PC-9 (cell line): ENCODE data around the gene CARS2. TPM values are rescaled to one million over a fixed set of nuclear protein-coding genes. Genes with fewer than 3 reads are reported as not detected.

Experiments
- BruUV-seq: library from RNA; stranded (reverse); fragments of 400-500 nt; replicated peaks from 2 replicates; lab custom pipeline; 2021; lab: Mats Ljungman, UMichigan
- CTCF ChIA-PET: fragments of 300-600 bp; sonication (Branson Sonifier 250); formaldehyde crosslinking; loops from one replicate; lab custom pipeline; 2022; ENCODE audit warnings: antibody characterized with exemption; lab: Charles Lee
- POLR2A ChIA-PET: fragments of 300-600 bp; sonication (Branson Sonifier 250); formaldehyde crosslinking; loops from one replicate; lab custom pipeline; 2022; ENCODE audit warnings: antibody characterized with exemption; ENCODE audit not compliant: unreplicated experiment; lab: Charles Lee
- DNase-seq, 2 experiments: peaks; one replicate each; pipeline versions ENCODE4 v3.0.0 to v3.0.0-alpha.2; 2015 to 2022; ENCODE audit warnings: mixed read lengths in 1 of 2
- H2AFZ ChIP-seq: fragments of 200-600 bp; sonication (generic); 2 replicates; pipeline ENCODE4 v1.8.1; 2017; ENCODE audit warnings: antibody characterized with exemption
- H3F3A ChIP-seq: fragments of 200-600 bp; sonication (generic); 2 replicates; pipeline ENCODE4 v1.8.1; 2017; ENCODE audit warnings: antibody characterized with exemption, mild to moderate bottlenecking, low read depth; ENCODE audit not compliant: insufficient read depth
- H3K27ac ChIP-seq: fragments of 200-600 bp; sonication (generic); 2 replicates; pipeline ENCODE4 v1.6.1; 2016; ENCODE audit warnings: mixed run types
- H3K27me3 ChIP-seq: fragments of 200-600 bp; sonication (generic); 2 replicates; pipeline ENCODE4 v1.6.1; 2016; ENCODE audit warnings: low read depth, mixed run types; ENCODE audit not compliant: insufficient read depth
- H3K36me3 ChIP-seq: fragments of 200-600 bp; sonication (generic); 2 replicates; pipeline ENCODE4 v1.6.1; 2016; ENCODE audit warnings: low read depth, mixed run types
- H3K4me1 ChIP-seq: fragments of 200-600 bp; sonication (generic); replicated peaks from 2 replicates; pipeline ENCODE4 v1.6.1; 2016; ENCODE audit warnings: mixed run types; ENCODE audit not compliant: insufficient read depth
- H3K4me2 ChIP-seq: fragments of 200-600 bp; sonication (generic); 2 replicates; pipeline ENCODE4 v1.6.1; 2017; ENCODE audit warnings: mixed run types
- H3K4me3 ChIP-seq: fragments of 200-600 bp; sonication (generic); 2 replicates; pipeline ENCODE4 v1.6.1; 2016; ENCODE audit warnings: mixed run types
- H3K79me2 ChIP-seq: fragments of 200-600 bp; sonication (generic); 2 replicates; pipeline ENCODE4 v1.6.1; 2017; ENCODE audit warnings: low read depth, mixed run types
- H3K9me2 ChIP-seq: fragments of 200-600 bp; sonication (generic); 2 replicates; pipeline ENCODE4 v1.8.1; 2017; ENCODE audit warnings: mild to moderate bottlenecking; ENCODE audit not compliant: insufficient read depth
- H3K9me3 ChIP-seq: fragments of 200-600 bp; sonication (generic); 2 replicates; pipeline ENCODE4 v1.8.1; 2016; ENCODE audit warnings: low read depth; ENCODE audit not compliant: insufficient read depth
- H4K20me1 ChIP-seq: fragments of 200-600 bp; sonication (generic); 2 replicates; pipeline ENCODE4 v1.8.1; 2017; ENCODE audit not compliant: insufficient read depth
- CTCF ChIP-seq: fragments of 200-600 bp; sonication (generic); conservative IDR thresholded peaks from 2 replicates; pipeline ENCODE4 v1.6.1; 2017; ENCODE audit warnings: mixed run types, antibody characterized with exemption, mild to moderate bottlenecking, moderate library complexity
- EZH2 ChIP-seq: fragments of 200-600 bp; sonication (generic); IDR thresholded peaks from 2 replicates; pipeline ENCODE4 v1.8.0; 2017; ENCODE audit warnings: antibody characterized with exemption, low read depth
- intact Hi-C: fragments of 100-400 bp; cut with micrococcal nuclease; formaldehyde crosslinking; loops from one replicate; pipeline ENCODE4 v1.10.0; 2022; ENCODE audit not compliant: unreplicated experiment
- total RNA-seq: library from RNA; stranded (reverse); gene quantifications from 2 replicates; pipeline ENCODE4 v1.2.3, GENCODE V29; 2021

CARS2 gene
- total RNA-seq, 1 experiment from 2014 or later, result 67.0 TPM

- Histone ChIP-seq H2AFZ (no peak overlapping the region), H3K4me3 (no peak overlapping the region), H4K20me1 (peaks cover 82% of the 10 kb centered on the region), H3K9me2 (no peaks in the 10 kb centered on the region), H3K9me3 (no peaks in the 10 kb centered on the region), H3K36me3 (peaks cover 19% of the 10 kb centered on the region; the same call in 1 of the 2 replicates), H3K4me2 (no peak overlapping the region), H3K27ac (no peak overlapping the region), H3K4me1 (no peaks in the 10 kb centered on the region), H3K79me2 (peaks cover 93% of the 10 kb centered on the region), H3F3A (no peaks in the 10 kb centered on the region), H3K27me3 (no peaks in the 10 kb centered on the region)
- CTCF ChIA-PET, result no interaction called here
- POLR2A ChIA-PET, result no interaction called here
- no peak for TF ChIP-seq CTCF
- no peak for TF ChIP-seq EZH2
- no peak for DNase-seq
- BruUV-seq, result no TSS peak
- intact Hi-C loops, result no loop called here
These were observed 78.0 kb downstream of the CARS2 start for GRCh38 chr13:110627761-110628476.

GRCh38 chr13:110627351-110627750 is 78.6 kb downstream of the CARS2 start:
- Histone ChIP-seq H4K20me1 (peaks cover 82% of the 10 kb centered on the region), H3K27ac (no peak overlapping the region), H3K79me2 (peaks cover 96% of the 10 kb centered on the region), H3K4me3 (no peak overlapping the region), H3K9me3 (no peaks in the 10 kb centered on the region), H3K36me3 (peaks cover 19% of the 10 kb centered on the region; the same call in 1 of the 2 replicates), H3K4me2 (no peak overlapping the region), H2AFZ (no peak overlapping the region), H3F3A (no peaks in the 10 kb centered on the region), H3K4me1 (no peaks in the 10 kb centered on the region), H3K27me3 (no peaks in the 10 kb centered on the region), H3K9me2 (no peaks in the 10 kb centered on the region)
- ChIA-PET POLR2A (no interaction called here), CTCF (no interaction called here)
- BruUV-seq, result no TSS peak
- DNase-seq, result no peak
- no peak for TF ChIP-seq EZH2
- TF ChIP-seq CTCF, result no peak
- intact Hi-C loops, result no loop called here

DNA sequence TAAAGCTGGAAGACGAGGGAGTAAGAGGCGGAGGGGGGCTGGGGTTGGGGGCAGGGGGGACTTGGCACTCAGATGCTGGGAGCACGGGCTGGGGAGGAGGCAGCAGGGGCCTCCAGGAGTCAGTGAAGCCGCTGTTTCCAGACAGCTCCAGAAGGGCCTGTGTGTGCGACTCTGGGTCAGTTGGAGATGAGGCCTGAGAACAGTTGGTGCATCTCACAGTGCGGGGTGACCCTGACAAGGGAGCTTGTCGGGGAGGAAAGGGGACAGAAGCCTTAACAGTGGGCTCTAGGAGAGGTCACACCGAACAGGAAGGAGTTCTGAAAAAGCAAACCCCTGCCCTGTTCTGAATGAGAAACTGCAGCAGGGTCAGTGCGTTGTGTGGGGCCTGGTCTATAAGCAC is 79.4 kb downstream of the CARS2 start:
- TF ChIP-seq EZH2 (no peak), CTCF (no peak)
- CTCF ChIA-PET, result no interaction called here

More for the DNA sequence above, 79.4 kb downstream of the CARS2 start:
- H4K20me1 ChIP-seq, result peaks cover 84% of the 10 kb centered on the region
- peaks cover 15% of the 10 kb centered on the region; the same call in 1 of the 2 replicates for H3K36me3 ChIP-seq
- H3K9me2 ChIP-seq, result no peaks in the 10 kb centered on the region
- no peaks in the 10 kb centered on the region for H3K4me1 ChIP-seq
- POLR2A ChIA-PET, result no interaction called here
- H2AFZ ChIP-seq, result no peak overlapping the region
- H3K4me2 ChIP-seq, result no peak overlapping the region
- no peak overlapping the region for H3K4me3 ChIP-seq
- intact Hi-C loops, result no loop called here
- no TSS peak for BruUV-seq
- H3K79me2 ChIP-seq, result peaks cover 96% of the 10 kb centered on the region
- H3F3A ChIP-seq, result no peaks in the 10 kb centered on the region
- H3K27me3 ChIP-seq, result no peaks in the 10 kb centered on the region
- no peak for DNase-seq
- H3K9me3 ChIP-seq, result no peaks in the 10 kb centered on the region
- no peak overlapping the region for H3K27ac ChIP-seq
